ENCODE results near the gene PRKCD.
"Not testable (repeated sequence)": the region's sequence is repeated elsewhere in the genome, so short reads cannot be mapped to it uniquely, and the experiment has no call there.

The PRKCD gene

DNA sequence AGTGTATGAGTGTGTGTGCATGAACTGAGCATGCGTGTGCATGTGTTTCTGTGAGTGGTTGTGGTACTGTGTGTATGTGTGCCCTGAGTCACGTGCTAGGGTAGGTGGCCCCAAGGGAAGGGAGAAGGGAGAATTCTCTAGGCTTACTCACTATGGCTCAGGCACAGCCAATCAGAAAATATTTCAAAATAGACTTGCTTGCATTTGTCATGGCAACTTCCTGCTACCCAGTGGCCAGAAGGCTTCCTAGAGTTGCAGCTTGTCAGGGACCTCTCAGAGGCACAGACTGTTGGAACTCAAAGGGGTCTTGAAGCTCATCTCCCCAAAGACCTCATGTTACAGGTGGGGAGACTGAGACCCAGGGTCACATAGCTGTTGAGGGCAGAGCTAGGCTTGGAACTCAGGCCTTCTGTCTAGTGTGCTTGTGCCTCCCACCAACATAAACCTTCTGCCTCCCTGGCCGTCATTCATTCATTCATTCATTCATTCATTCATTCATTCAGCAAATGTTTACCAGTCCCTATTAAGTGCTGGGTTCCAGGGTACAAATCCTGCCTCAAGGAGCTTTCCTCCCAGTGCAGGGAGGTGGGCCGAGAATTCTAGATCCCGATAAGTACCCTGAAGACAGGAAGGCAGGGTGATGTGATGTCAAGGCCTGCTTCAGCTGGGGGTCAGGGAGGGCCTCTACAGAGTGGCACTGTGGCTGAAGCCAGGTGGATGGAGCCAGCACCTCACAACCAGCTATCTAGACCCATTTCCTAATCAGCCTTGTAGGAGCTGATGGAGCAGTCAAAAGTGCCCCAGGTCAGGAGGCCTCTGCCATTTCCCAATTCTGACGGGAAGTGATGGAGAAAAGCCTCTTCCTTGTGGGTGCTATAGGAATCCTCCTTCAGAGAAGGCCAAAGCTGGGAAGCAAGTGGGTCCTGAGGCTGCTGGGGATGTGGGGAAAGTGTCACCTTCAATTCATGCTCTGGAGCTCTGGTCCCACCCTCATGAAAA is 19.9 kb upstream of the PRKCD start:
- DNase-seq: no peak

DNA sequence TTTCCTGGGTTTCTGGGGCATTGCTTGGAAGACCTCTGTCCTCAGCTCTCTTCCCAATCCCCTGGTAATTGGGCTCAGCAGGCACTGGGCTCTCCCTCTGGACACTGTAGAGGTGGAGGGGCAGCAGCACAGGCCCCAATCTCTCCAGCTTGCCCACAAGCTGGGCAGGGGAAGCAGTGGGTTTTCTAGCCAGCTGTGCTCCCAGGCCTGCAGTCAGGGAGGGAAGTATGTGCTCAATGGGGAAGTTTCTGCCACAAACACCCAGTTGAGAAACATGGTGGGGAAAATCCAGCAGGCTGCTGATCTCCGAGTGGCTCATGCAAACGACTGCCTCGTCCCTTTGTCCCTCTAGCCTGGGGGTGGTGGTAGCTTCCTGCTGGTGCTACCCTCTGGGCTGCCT is 18.0 kb upstream of the PRKCD start:
- DNase-seq: no peak

DNA sequence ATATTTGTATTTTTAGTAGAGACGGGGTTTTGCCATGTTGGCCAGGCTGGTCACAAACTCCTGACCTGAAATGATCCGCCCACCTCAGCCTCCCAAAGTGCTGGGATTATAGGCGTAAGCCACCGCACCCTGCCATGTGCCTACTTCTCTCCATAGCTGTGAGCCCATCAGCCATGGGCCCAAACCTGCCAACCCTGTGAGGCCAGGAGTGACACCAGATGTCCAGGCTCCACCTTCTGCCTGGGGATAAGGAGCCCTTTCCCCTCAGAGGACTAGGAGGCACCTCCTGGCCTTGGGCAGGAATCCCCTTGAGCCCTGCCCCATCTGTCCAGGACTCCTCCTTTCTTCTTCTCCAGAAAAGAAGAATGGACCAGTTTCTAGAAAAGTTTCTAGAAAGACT is 16.6 kb upstream of the PRKCD start:
- no peak for DNase-seq

DNA sequence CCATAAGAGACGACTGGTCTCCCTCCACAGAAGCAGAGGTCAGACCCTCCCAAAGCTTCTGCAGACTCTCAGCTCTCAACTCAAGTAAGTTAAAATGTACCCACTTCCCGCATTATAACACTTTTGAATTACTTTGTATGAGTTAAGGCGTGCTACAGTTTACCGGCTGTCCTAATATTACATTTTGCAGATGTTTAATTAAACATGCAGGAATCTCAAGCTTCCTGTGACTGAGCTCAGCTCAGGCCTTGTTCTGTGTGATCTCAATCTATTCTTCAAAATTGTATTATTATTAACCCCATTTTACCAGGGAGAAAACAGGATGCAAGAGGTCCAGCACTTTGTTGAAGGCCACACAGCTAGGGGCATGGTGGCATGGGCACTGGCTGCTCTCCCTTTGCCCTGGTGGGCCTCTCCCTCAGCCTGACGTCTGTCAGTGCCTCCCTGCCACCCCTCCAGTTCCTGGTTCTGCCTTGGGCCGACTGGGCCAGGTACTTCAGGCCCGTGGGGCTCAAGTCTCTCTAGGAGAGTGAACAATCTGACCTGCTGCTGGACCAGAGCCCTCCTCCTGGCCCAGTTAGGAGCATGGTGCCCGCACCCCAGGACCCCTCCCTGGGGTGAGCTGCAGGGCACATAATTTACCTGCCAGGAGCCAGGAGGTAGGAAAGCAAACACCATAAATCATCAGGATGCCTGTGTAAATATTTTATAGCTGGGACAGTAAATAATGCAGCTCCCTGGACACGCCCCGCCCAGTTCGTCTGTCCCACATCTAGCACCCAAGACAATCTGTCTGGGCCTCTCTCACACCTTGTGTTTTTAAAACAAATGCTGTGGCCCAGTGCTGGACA is 15.9 kb upstream of the PRKCD start:
- DNase-seq: no peak

DNA sequence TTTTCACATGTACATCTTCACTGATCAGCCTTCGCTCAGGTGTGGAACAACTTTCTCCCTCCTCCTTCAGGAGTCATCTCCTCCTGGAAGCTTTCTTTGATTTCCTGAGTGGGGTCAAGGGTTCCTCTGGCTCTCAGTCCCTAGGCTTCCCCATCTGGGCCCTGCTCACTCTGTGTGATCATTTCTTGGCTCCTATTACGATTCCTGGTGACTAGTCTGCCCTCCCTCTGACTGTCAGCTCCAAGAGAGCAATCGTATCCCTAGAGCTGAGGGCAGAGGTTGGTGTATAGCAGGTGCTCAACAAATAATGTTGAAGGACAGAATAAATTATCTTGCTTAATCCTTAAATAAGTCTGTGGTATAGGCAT is 15.3 kb upstream of the PRKCD start:
- no peak for DNase-seq

DNA sequence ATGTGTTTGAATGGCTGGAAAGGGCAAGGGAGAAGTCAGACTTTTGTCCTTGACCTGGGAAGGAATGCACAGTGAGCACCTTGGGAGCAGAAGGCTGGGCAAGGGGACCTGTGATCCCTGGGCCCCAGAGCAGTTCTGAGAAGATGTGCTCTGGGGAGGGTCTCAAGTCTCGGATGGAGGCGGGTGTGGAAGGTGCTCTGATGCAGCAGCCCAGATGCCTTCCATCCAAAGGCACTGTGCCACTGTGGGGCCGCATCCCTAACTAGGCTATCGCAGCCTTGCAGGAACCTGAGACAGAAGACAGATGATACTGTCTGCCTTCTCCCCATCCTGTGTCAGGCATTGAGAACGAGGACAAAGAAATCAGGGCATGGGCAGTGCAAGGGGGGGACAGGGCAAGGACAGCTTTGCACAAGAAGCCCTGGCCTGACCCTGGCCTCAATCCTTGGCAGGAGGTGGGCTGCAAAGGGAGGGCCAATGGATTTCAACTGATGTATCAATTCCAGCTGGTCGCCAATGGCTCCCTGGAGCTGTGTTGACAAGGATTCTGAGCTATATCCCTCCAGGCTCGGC is 14.6 kb upstream of the PRKCD start:
- DNase-seq: no peak

DNA sequence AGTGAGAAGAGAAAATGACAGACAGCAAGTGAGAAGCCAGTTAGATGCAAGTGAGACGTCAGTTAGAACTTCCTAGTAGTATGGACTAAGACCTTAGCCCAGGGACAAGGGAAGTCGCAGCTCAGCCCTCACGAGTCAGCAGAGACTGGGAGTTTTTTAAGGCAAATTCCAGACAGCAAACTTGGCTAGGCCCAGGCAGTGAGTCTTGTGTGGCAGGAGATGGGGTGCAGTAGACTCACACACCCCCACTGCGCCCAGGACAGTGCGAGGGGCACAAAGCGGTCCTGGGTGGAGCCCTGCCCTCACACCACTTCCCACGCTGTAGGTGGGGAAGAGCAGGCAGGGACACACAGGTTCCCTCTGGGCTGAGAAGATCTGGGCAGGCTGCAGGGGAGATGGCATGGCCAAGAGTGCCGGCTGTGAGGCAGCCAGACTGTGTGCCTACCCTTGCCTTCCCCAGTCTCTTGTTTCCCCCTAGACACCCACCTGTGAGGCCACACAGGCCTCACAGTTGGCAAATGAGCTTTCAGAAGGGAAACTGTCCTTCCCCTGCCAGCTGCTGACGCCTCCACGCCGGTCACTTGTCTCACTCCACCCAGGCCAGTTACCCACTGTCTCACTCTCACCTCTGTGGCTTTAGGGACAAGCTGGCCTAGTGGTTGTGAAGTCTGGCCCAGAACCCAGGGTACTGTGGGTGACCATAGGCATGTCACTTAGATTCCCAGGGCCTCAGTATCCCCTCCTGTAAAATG is 13.7 kb upstream of the PRKCD start:
- no peak for DNase-seq

DNA sequence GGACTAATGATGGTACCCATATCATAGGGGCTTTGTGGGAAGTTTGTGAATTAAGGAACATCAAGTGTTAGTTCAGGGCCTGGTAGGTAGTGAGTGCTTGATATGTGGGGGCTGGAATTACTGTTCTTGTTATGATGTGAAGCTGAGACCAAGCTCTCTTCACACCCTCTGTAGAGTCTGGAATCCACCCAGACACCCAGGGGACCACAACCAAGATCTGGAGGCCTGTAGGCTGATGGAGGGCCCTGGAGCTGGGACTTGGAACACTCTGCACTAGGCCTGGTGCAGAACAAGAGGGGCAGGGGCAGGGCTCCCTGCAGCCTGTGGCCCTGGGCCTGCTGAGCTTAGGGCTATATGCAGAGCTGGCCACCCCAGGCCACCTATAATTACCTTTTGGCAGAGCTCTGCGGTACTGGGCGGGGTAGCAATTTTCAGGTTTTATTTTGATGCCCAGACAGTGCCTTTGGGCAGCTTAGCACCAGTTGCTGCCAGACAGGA is 13.1 kb upstream of the PRKCD start:
- no peak for DNase-seq

DNA sequence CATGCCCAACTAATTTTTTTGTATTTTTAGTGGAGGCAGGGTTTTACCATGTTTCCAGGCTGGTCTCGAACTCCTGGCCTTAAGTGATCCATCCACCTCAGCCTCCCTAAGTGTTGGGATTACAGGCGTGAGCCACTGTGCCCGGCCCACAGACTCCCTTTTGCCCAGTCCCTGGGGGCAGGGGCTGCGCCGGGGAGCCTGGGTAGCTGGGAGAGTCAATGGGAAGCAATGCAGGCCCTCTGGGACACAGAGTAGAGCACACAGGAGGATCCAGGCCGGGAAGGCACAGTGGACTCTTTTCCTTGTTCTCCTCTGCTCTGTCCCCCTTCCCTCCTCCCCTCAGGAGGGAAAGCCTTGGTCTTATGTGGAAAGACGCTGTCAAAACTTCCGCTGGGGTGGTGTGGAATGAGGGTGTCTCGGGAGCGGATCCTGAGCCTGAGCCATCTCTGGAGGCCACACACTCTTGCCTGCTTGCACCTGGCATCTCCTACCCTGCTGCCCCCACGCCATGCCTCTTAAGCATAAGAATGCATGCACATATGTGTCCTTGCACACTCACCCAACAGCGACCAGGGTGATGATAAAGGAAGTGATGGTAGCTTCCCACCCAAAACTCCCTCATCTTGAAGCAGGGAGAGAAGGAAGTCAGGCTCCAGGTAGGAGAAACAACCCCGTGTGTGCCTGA is 11.9 kb upstream of the PRKCD start:
- no peak for DNase-seq

DNA sequence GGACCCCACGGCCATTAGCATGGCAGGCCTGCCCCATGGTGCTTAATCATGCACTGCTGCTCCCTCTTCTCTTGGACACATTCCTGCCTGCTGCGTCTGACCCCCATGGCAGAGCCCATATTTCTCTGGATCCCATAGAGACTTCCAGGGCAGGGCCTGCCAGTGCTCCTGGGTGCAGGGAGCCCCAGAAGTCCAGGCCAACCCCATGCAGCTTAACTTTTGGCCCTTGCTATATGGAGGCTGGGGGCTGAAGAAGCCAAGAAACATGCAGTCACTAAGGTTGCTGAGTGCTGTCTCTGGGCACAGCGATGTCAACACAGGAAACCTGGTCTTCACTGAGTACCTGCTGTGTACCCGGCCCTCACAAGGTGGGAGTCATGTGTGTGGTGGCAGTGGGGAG is 11.3 kb upstream of the PRKCD start:
- no peak for DNase-seq

DNA sequence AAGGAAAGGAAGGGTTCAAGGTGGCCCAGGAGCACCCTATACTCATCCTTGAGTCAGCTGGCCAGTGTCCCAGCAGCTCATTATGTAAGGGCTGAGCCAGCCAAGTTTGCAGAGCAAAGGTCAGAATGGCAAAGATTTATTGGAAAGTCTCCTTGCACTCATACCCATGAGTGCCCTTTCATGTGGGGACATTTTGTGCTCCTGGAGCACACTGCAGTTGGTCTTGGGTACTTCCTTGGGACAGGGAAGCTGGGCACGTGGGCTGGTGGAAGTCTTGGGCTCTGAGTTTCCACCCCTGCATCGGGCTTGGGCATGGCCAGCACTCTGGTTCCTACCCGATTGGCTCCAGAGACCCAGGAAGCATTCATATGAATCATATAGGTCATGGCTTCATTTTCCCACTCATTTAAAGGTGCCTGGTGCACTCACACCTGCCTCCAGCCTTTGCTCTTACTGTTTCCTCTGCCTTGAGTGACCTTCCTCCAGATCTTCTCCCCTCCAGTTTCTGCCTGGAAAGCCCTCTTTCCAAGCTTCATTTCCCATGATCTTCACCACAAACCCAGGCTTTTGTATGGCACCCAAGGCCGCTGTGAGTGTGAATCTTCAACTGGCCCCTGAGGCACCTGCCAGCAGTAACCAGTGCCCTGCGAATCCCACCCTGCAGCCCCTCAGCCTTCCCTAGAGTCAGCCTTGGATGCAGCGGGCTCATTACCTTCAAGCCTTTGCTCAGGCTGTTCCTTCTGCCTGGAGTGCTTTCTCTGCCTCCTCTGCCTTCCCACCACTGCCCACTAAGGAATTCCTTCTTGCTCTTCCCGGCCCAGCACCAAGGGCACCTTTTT is 10.5 kb upstream of the PRKCD start:
- no peak for DNase-seq

DNA sequence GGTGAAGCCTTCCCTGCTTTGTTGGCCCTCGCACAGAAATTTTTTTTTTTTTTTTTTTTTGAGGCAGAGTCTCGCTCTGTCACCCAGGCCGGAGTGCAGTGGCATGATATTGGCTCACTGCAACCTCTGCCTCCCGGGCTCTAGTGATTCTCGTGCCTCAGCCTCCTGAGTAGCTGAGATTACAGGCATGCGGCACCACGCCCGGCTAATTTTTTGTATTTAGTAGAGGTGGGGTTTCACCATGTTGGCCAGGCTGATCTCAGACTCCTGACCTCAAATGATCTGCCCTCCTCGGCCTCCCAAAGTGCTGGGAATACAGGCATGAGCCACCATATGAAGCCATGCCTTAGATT is 9.9 kb upstream of the PRKCD start:
- DNase-seq: not testable (repeated sequence)

DNA sequence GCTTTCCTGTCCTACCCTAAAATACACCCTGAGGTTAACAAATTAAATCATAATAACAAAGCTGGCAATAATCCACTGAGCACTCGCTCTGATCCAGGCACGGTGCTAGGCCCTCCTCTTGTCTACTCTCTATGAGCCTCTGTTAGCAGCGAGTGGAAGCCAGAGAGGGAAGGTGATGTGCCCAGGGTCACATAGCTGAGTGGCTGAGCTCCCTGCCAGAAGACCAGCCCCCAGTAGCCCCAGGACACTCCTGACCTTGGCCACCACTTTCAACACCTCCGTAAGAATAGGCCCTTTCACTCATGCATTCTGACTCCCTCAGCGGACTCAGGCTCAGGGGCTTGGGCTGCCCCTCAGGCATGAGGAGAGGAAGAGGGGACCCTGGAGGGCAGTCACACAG is 9.5 kb upstream of the PRKCD start:
- DNase-seq: no peak

DNA sequence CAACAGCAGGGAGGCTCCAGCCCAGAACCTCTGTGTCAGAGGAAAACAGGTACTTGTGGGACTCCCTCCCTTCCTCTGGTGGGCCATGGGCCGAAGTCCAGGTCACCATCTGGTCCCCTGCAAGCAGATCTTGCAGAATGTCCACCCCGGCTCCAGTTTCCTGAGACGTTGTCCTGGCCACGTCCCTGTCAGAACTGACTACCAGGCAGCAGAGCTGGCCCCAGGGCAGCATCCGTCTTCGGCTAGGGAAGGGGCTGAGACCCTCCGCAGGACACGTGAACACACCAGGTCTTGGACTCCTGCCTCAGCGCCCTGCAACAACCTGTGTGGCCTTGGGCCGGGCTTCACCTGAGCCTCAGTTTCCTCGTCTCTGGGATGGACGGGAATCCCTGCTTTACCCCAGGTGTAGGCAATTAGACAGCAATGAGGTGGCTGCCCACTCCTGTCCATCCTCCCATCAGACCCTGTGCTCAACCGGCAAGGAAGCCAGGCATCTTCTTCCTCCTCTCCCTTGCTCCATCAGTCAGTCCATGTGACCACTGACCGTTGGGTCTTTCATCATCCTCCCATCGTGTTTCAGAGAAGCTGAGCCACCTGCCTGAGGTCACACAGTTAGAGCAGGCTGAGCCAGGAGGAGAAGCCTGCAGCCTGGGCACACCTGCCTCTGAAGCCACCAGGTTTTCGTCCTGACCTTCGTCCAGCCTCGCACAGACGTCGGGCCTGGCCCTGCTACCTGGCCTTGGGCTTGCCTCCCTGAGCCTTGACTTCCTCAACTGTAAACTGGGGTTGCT is 8.9 kb upstream of the PRKCD start:
- DNase-seq: no peak

DNA sequence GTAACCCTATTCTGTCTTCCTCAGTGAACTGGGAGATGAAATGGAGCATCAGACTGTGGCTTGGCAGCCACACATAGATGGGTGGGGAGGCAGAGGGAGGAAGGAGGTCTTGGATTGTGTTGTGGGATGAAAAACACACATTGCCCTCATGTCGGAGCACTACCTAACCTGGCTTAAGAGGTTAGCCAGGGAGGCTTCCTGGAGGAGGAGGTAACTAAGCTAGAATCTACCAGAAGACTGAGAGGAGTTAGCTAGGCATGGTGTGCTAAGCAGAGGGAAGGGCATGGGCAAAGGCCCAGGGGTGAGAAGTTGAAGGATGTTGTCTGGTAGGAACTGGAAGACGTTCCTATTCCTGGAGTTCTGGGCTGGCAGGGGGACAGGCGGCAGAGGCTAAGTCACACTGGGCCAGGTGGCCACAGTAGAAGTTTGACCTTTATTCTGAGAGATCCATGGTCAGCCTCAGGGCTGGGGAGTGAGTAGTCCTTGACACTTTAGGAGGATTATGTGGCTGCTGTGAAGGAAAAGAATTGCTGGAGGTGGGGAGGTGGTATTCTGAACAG is 7.7 kb upstream of the PRKCD start:
- DNase-seq: no peak

DNA sequence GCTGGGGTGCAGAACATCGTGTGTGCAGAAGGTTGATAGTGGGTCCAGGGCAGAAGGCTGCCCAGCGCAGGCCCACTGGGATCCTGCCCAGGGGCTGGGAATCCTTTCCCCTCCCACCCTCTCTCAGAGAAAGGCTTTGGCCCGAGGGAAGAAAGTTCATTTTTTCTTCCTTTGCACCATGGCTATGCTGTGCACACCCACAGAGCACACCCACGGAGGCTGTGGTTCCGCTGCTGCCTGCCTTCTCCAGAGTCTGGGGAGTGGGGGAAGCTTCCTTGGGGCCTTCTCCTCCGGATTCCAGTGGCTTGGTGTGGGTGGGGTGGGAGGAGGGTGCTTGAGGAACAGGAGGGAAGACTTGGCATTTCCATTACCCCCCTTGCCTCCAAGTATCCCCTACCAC is 7.0 kb upstream of the PRKCD start:
- no peak for DNase-seq

DNA sequence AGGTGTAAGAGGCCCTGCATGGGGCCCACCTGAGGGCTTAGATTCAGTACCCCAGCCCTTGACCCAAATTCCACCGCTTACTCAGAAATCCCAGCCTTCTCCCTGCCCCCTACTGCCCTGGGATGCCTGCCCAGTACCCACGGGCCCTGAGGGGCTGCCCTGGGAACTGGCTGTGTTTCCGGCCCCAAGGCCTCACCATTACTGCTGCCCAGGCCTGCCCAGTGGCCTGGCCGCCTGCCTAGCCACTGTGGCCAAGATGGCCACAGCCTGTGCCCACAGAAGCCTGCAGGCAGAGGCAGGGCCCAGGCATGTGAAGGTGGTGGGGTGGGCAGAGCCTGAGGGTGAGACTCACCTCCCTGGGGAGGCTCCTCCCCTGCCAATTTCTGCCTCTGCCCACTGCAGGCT is 6.1 kb upstream of the PRKCD start:
- no peak for DNase-seq

DNA sequence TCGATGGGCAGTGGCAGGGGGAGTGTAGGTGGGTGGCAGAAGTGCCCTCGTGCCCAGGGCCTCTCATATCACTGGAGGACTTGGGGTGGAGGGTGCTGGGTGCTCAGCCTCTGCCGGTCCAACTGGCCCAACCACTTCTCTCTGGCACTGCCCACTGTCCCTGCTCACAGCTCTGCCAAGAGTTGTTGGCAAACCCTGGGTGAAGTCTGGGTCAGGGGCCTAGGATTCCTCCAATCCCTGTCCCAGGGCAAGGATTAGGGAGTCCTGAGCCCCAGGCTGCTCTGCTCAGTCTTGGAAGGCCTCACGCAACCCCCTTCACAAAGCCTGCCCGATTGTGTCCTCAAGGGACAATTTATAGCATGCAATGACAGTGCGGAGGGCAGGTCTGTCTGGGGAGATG is 5.2 kb upstream of the PRKCD start:
- DNase-seq: no peak

DNA sequence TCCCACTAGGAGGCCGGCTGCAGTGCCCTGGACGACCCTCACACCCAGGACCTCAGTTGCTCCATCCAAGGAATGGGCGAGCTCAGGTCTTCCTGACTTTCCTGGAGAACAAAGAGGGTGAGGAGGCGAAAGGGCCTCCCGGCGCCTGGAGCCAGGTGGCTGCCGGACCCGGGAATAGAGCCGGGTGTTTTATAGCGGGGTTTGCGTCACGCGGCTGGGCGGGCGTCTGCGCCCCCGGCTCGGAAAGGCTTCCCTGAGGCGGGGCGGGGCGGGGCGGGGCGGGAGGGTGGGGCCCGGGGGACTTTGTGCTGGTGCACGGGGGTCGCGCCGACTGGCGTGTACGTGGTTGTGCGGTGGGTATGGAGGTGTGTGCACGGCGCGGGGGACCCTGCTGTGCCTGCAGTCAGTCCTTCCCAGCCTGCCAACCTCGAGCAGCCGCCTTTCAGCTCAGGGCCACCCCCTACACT is 4.6 kb upstream of the PRKCD start:
- DNase-seq: no peak

Measured in activated effector memory CD4-positive, alpha-beta T cell treated with Interleukin-2 at 50 U/mL for 16 hours (primary cell).